DMS114 treated with DMSO at 0.1 percent for 48 hours (cell line): ENCODE results near the gene STK32B.

ENCODE experiments used
- DNase-seq: peaks from one replicate; lab custom pipeline; 2025; ENCODE audit not compliant: unreplicated experiment; lab: John Stamatoyannopoulos, UW

STK32B gene

DNA sequence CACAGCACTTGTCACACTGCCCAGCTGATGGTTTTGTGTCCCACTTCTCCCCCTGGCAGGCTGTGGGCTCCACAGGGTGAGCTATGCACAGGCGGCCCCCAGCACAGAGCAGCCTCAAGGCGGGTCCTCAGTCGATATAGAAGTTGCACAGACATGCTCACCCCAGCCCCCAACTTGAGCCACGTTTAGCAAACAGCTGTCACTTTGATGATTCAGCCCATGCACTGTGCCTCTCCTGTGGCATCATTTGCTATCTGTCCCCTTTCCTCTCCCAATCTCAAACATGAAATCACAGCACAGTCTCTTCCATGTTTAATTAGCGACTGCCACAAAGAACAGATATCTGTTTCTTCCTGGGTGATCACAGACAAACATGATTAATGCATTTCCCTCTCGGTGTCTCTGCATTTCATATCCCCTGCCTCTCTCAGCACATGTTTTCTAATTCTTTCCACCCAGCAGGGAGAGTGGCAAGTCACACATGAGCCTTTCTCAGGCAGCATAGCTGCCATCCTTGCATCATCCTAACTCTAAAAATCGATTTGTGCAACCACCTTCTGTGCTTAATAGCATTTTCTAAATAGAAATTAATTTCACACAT lies 452.2 kb downstream of the STK32B start:
- no peak for DNase-seq

- no peak for DNase-seq
Measured at GRCh38 chr4:5504486-5504885, 453.2 kb downstream of the STK32B start.

DNA sequence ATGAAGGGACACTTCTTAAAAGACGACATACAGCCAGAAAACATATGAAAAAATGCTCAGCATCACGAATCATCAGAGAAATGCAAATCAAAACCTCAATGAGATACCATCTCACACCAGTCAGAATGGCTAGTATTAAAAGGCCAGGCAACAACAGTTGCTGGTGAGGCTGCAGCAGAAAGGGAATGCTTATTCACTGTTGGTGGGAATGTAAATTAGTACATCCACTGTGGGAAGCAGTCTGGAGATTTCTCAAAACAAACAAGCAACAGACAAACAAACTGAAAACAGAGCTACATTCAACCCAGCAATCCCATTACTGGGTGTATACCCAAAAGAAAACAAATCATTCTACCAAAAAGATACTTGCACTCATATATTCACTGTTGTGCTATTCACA lies 459.2 kb downstream of the STK32B start:
- DNase-seq = no peak

- DNase-seq = no peak
Measured at GRCh38 chr4:5511791-5512190, 460.5 kb downstream of the STK32B start.

DNA sequence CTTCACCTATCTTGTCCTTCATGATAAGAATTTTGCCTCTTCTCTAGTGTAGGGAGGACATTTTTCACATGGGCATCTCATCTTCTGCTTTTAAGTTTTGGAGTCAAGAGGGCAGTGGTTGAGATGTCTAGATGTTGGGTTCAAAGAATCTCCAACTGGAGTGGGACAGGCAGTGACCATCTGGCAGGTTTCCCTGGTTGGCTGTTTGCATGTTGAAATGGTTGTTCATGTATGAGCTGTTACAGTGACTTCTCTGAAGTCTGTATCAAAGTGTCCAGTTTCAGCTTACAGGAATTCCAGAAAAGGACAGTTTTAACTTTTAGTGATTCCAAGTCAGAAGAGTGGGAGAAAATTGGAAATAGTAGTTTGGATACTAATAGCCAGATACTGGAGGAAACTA lies 464.4 kb downstream of the STK32B start:
- DNase-seq = no peak

DNA sequence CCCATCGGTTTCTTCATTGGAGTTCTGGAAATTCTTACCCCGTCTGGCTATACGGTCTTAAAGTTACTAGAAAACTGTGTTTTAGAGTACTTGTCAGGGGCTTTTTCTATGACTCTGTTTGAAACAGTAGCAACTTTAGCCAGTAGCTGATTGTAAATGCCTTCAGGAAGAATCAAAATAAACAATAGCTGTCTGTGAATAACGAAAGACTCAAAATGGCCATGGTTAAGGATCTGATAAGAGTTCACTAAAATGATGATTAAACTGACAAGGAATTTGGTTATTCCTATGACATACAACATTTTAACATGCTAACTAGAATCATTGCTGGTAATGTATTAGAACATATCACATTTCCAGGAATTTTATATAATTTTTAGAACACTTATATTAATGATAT lies 466.1 kb downstream of the STK32B start:
- no peak for DNase-seq

GRCh38 chr4:5524446-5525299 lies 473.4 kb downstream of the STK32B start:
- no peak for DNase-seq

DNA sequence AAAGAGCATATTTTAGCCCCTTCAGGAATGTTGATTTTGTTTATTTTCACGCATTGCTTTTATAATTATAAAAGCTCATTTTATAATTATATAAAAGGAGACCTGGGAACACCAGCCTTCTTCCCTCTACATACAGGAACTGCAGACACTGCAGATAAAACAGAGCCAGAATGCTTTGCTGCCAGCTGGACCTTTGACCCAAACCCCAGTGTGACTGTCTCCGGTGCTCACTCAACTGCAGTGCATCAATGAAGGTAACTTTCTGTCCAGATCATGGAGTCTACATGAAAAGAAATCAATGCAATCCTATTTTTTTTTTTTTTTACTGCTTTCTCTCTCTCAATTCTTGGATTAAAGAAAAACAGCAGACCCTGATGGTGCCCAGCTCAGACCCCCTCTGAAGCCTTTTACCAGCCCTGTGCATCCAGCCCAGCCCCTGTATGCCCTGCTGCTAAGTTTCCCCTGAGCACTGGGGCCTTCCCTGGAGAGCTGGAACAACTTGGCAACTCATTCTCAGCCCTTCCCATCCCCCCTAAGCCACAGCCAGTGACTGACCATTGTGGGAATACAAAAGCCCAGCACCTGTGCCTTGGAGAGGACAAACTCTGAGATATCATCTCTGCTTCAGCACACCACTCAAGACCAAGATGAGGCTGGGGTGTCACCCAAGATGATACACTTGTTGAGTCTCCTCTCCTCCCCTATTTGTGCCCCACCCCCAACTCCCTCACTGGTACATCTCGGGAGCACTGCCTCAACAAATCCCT lies 475.0 kb downstream of the STK32B start:
- DNase-seq = no peak

DNA sequence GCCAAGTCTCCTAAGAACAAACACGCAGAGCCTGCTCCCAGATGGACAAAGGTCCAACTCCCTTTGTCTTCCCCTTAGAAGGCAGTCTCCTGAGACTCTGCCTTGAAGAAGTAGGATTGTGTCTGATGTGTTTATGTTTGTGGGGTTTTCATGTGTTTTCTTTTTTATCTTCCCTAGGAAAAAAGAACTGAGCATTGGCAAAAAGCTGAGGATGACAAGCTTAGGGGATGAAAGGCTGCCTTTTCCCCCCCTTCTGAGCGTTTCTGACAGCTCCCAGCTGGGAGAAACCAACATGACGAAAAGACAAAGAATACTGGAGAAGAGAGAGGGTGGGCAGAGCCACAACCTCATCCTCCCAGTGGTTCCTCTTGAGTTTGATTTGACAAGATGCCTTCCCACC lies 475.9 kb downstream of the STK32B start:
- no peak for DNase-seq

- no peak for DNase-seq
Measured at GRCh38 chr4:5528031-5528436, 476.8 kb downstream of the STK32B start.

GRCh38 chr4:5532100-5532499 lies 480.8 kb downstream of the STK32B start:
- DNase-seq = no peak

GRCh38 chr4:5539584-5539983 lies 488.3 kb downstream of the STK32B start:
- DNase-seq = no peak

GRCh38 chr4:5541169-5541568 lies 489.9 kb downstream of the STK32B start:
- DNase-seq = no peak

GRCh38 chr4:5543681-5544080 lies 492.4 kb downstream of the STK32B start:
- DNase-seq = no peak

DNA sequence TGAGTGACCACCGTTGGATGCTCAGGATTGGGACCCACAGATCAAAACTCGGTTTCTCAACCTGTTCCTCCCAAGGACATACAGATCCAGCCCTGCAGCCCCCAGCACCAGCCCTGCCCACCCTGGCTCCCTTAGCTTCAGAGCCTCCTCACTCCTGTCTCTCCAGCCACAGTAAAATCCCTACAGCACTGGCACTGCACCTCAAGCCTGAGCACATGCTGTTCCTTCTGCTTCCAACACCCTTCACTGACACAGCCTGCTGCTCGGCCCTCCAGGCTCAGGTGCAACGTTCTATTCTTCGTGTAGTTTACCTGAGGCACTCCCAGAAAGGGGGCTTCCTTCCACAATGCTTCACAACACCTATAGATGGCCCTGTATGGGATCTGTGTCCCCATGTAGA lies 493.5 kb downstream of the STK32B start:
- DNase-seq = no peak

DNA sequence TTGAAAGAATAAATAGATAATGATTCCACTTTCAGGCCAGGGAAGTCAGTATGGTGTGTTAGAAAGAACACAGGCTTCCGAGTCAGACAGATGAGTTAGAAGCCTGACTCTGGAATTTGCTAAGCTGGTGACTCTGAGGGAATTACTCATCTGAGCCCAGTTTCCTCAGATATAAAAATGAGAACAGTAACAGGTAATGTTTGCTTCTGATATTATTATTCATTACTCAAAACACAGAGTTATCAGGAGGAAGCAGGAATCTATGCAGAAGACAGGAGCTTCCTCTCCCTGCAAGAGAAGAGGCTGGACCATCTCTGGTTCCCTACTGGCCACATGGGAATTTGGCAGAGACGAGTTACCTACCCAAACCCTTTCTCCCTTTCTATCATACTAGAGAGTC lies 494.0 kb downstream of the STK32B start:
- DNase-seq = no peak

- DNase-seq = no peak
Measured at GRCh38 chr4:5547651-5548249, 496.5 kb downstream of the STK32B start.
